GM19351 (cell line): ENCODE results near the gene TRIM71.
"Not testable (repeated sequence)": the region's sequence is repeated elsewhere in the genome, so short reads cannot be mapped to it uniquely, and the experiment has no call there.

Experiments used
- ATAC-seq: cut with Tn5 transposase; IDR thresholded peaks from one replicate; pipeline ENCODE4 v1.9.1; 2021; ENCODE audit warnings: mild to moderate bottlenecking, moderate library complexity; ENCODE audit not compliant: unreplicated experiment

TRIM71 gene

DNA sequence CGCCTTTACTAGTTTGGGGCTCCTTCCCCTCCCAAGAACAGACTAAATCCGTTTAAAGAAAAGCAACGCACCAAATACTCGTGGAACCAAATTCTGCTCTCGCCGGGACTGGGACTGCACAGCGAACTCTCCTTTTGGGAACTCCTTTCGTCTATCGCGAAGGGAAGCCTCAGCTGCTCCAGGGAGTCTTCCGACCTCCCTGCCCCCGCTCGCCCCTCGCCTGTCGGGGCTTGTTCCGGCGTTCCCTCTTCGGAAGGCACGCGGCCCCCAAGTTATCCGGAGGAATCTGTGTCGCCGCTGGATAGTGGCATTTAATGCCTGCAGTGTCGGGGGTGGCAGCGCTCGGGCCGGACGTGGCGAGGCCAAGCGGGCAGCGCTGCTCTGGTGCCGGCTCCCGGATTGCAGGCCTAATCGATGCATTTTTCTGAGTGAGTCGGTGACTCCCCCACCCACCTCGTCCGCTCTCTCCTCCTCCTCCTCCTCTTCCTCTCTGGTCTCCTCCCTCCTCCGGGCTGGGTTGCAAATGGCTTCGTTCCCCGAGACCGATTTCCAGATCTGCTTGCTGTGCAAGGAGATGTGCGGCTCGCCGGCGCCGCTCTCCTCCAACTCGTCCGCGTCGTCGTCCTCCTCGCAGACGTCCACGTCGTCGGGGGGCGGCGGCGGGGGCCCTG, at the start of gene TRIM71:
Gene TRIM71, plus strand, starts transcription at position 440 of the 671 bp plus-strand sequence. Its CDS starts 84 bp downstream, at position 524.
- ATAC-seq: no peak

- no peak for ATAC-seq
Observed at GRCh38 chr3:32778389-32778788, 39.4 kb upstream of the TRIM71 start.

GRCh38 chr3:32780071-32780734, 37.6 kb upstream of the TRIM71 start:
- ATAC-seq: no peak

GRCh38 chr3:32780735-32781210, 37.0 kb upstream of the TRIM71 start:
- peak; percentile 28 for ATAC-seq

DNA sequence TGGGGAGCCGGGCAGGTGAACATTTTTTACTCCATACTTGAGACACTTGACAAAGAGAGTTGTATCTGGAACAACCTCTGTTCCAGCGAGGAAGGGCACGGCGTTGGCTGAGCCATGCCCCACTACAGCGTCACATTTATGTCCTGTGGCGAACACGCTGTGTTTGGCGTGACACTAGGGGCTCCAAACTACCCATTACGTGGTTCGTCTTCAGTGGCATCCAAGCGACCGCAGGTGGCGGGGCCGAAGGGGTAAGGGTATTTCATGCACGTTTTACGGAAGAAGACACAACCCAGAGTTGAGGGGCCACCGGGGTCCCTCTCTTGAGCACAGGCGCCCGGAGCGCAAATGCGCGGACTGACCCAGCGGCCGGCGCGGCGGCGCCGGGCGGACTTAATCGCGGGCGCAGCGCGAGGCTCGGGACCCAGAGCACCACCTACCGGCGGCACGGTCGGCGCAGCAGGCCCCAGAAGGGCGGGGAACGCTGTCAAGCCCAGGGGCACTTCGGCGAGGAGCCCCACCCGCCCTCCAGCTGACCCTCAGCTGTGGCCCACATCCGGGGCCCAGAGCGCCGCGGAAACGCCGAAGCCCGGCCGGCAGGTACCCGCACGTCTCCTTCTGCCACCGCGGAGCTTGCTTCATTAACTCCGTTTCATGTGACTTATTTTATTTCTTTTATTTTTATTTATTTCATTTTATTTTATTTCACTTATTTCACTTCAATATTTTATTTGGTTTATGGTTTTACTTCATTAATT, 36.4 kb upstream of the TRIM71 start:
- ATAC-seq: peak; percentile 95

- ATAC-seq: not testable (repeated sequence)
Observed at GRCh38 chr3:32781969-32782270, 35.9 kb upstream of the TRIM71 start.

DNA sequence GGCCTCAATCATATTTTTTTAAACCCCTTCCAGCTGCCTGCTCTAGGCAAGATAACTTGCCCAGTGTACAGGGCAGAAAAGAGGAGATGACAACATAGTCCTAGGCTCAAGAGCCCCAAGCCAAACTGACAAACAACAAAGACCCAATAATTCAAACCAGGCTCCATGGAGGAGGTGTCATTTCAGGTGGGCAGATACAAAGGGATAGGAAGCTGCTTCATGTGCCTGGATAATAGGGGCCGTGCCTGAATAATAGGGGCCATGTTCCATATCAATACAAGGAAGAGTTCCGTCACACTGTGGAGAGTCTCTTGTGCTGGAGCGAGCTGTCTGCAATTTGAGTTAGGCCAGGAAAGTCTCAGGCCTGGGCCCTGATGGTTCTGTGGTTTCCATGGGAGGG, 35.4 kb upstream of the TRIM71 start:
- no peak for ATAC-seq

GRCh38 chr3:32791833-32792232, 26.0 kb upstream of the TRIM71 start:
- no peak for ATAC-seq

DNA sequence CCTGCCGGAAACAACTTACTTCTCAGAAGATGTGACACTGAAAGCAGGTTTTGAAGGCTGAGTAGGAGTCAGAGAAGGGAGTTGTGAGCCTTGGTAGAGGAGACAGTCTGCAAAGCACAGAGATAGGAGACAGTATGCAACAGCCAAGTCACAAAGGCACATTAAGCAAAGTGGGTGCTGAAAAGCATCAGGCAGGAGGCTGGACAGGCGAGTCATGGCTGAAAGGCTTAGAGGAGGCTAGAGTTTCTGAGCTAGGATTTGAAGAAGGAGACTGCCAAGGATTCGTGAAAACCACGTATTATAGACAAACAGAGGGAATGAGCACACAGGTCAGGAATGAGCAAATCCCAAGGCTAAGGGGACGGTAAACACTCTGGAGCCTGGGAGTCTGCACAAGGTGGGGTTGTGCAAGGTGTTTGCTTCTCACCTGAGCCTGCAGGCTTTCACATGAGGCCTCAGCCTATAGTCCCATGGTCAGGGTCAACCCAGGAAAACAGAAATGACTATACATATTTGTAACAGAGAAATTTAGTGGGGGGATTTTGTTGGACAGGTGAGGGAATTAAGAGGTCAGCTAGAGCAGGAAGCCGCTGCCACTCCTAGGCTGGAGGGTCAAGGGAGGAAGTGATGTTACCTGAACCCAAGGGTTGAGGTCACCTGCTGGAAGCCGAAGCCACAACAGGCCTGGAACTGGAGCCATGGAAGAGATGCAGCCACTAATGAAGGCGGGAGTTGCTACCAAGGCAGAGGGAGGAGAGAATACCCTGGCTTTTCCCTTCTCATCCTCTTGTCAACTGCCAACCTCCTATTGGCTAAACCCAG, 23.1 kb upstream of the TRIM71 start:
- no peak for ATAC-seq

DNA sequence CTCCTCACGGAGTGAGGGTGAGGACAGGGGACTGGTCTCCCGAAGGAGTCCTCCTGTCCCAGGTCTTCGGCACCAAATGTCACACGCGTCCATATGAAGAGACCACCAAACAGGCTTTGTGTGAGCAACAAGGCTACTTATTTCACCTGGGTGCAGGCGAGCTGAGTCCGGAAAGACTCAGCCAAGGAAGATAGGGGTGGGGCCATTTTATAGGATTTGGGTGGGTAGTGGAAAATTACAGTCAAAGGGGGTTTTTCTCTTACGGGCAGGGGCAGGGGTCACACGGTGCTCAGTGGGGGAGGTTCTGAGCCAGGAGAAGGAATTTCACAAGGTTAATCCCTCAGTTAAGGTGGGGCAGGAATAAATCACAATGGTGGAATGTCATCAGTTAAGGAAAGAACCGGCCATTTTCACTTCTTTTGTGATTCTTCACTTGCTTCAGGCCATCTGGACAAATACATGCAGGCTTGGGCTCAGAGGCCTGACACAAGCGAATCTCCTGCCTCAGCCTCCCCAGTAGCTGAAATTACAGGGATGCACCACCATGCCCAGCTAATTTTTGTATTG, 21.3 kb upstream of the TRIM71 start:
- not testable (repeated sequence) for ATAC-seq

DNA sequence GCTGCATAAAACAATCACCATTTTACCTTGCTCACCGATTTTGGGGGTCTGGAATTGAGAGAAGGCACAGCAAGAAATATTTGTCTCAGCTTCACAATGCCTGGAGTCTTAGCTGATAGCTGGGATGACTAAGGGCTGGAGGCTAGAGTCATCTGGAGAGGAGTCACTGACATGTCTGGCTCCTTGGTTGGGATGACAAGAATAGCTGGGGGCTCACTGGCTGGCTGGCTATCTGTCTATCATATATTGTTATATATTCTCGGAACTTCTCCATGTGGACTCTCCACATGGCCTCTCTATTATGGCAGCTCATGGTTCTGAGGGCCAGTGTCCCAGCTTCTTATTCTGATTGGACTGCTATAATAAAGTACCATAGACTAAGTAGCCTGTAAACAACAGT, 20.0 kb upstream of the TRIM71 start:
- no peak for ATAC-seq

DNA sequence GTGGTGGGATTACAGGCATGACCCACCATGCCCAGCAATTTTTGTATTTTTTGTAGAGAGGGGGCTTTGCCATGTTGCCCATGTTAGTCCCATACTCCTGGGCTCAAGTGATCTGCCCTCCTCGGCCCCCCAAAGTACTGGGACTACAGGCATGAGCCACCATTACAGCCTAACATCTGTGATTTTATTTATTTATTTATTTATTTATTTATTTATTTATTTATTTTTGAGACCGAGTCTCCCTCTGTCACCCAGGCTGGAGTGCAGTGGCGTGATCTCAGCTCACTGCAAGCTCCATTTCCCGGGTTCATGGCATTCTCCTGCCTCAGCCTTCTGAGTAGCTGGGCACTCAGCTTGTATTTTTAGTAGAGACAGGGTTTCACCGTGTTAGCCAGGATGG, 16.4 kb upstream of the TRIM71 start:
- not testable (repeated sequence) for ATAC-seq

DNA sequence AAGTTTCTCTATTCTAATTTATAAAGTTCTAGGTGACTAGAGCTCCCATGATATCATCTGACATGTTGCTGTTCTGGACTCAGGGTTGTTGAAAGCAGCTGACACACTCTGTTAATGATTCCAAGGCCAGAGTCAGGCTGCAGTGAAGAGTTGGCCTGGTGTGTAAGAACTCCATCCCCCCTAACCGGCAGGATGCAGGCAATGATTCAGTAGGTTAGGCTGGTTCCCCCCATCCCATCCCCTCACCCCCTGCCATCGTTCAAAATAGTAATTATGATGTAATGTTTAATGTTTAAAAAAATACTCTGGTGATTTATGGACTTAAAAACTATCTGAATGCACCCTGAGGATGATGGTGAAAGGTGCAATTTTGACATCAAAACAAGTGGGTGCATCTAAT, 4.6 kb upstream of the TRIM71 start:
- ATAC-seq: no peak

DNA sequence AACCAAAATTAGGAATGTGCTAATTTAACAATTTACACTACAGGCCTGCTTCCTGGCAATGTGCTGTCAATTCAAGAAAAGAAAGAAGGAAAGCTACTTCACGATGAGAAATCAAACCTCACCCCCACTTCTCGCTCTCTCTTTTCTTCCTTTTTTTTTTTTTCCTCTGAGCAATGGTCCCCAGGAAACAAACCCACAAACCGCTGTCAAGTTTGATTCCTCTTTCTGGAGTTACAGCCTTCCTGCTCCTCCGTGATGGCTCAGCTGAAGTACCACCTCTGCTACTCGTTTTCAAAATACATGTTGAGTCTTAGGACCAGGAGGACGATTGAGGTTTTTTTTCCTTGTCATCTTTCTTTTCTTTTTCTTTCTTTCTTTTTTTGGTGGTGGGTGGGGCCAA, 3.4 kb upstream of the TRIM71 start:
- no peak for ATAC-seq

DNA sequence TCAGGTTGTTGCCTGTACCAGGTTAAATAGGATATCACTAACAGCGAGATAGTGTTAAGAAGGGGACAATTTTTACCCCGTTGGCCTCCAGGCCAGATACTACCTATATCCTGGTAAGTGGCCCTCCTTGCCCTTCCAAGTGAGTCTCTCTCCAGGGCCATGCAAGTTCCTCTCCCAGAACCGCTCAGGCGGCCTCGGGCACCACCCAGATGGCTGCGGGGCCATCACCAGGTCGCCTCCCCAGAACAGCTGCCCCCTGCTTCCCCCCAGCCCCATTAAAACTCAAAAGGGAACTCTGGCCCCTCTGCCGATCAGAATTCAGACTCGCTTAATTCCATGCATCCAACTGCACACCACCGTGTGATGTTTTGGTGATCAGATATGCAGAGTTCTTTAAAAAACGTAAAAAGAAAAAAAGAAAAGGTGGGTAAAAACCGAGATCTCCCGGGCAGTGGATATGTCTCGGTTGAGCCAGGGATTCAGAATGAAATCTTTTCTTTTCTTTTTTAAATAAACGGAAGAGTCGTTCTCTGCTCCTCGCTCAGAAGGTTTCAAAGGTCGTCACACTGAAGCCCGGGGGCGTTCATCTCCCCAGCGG, 1.9 kb upstream of the TRIM71 start:
- ATAC-seq: no peak

GRCh38 chr3:32816439-32817256, 1.1 kb upstream of the TRIM71 start:
- no peak for ATAC-seq

- ATAC-seq: no peak
Observed at GRCh38 chr3:32817257-32817557, 590 bp upstream of the TRIM71 start.

- ATAC-seq: no peak
Observed at GRCh38 chr3:32818229-32818969, 602 bp downstream of the TRIM71 start.

- no peak for ATAC-seq
Observed at GRCh38 chr3:32818970-32819511, 1.2 kb downstream of the TRIM71 start.
